Transverse colon (tissue), 4 donors: ENCODE results near the gene CLIP1.

ENCODE experiments used
- POLR2A ChIP-seq: fragments of 450-650 bp; IDR thresholded peaks from one replicate; pipeline ENCODE4 v1.6.1; 2016; ENCODE audit warnings: antibody characterized with exemption, mild to moderate bottlenecking, moderate library complexity
- POLR2AphosphoS5 ChIP-seq, 3 donors: sonication (generic); formaldehyde crosslinking; IDR thresholded peaks; one replicate each; pipeline ENCODE4 v1.6.1; 2016; ENCODE audit warnings: antibody characterized with exemption in 3 of 3
- TF ChIP-seq, protein P1 (sequence below), 5 experiments: fragments of 200-600 bp in 3 of 5; fragments of 450-650 bp in 2 of 5; sonication (generic) in 3 of 5; IDR thresholded peaks; 1 replicate in 2 of 5; 2 replicates in 3 of 5; pipeline ENCODE4 v1.5.1; 2016 to 2017; ENCODE audit warnings: antibody characterized with exemption in 5 of 5, inconsistent platforms in 3 of 5, mild to moderate bottlenecking in 2 of 5, moderate library complexity in 1 of 5

DNA sequence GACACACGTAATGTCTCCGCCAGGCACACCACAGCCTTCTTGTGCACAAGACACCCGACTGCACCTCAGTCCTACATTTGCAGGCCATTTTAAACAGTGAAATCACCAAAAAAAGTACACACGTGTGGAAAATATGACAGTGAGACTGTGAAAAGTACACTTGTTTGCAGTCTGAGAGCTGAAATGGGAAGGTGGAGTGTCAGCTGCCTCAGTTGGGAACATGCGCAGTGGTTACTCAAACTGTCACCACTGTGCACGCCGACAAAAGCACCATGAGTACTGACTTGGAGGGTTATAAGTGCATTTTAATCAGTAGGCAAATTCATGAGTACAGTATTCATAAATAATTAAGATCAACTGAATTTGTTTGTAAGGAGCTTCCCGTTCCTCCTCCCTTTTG lies 171.9 kb downstream of the CLIP1 start:
- TF ChIP-seq, protein P1, sequence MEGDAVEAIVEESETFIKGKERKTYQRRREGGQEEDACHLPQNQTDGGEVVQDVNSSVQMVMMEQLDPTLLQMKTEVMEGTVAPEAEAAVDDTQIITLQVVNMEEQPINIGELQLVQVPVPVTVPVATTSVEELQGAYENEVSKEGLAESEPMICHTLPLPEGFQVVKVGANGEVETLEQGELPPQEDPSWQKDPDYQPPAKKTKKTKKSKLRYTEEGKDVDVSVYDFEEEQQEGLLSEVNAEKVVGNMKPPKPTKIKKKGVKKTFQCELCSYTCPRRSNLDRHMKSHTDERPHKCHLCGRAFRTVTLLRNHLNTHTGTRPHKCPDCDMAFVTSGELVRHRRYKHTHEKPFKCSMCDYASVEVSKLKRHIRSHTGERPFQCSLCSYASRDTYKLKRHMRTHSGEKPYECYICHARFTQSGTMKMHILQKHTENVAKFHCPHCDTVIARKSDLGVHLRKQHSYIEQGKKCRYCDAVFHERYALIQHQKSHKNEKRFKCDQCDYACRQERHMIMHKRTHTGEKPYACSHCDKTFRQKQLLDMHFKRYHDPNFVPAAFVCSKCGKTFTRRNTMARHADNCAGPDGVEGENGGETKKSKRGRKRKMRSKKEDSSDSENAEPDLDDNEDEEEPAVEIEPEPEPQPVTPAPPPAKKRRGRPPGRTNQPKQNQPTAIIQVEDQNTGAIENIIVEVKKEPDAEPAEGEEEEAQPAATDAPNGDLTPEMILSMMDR (IDR thresholded peaks at IDR 0.05): no peak
- TF ChIP-seq POLR2A: no peak
- TF ChIP-seq POLR2AphosphoS5 (IDR thresholded peaks at IDR 0.05): no peak
